Measurements from ENCODE around the gene CNTLN.
"Not testable (repeated sequence)": the region's sequence is repeated elsewhere in the genome, so short reads cannot be mapped to it uniquely, and the experiment has no call there.

CNTLN gene

DNA sequence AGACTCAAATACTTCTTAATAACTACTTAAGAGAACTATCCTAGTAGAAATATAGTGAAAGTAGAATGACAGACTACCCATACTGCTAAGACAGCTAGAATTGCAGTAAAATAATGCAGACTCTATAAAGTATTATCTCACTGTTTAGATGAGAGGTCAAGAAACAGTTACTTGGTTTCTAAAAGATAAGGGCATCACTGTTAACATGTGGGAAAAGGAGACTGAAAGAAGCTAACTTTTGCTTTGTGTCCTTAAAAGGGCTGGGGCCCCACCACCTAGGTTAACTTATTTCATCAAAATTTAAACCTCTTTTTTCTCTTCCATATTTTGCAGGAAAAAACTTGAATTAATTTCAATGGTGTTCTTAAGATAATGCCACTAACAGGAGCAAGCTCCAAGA lies 204.3 kb downstream of the CNTLN start:
- Histone ChIP-seq H3K9ac (ENCODE audit: low read depth in 1 of 2, low read length in 2 of 2) (no peak overlapping the region), H3K9me3 (ENCODE audit: control insufficient read depth in 2 of 2, low read length in 2 of 2) (no peaks in the 10 kb centered on the region), H3K27me3 (ENCODE audit: control insufficient read depth in 2 of 2, insufficient read depth in 2 of 2, low read length in 2 of 2) (no peaks in the 10 kb centered on the region), H3K36me3 (ENCODE audit: control insufficient read depth in 2 of 2, insufficient read depth in 2 of 2, low read length in 2 of 2) (no peaks in the 10 kb centered on the region), H3K4me1 (ENCODE audit: control insufficient read depth in 2 of 2, insufficient read depth in 2 of 2, low read length in 2 of 2) (no peaks in the 10 kb centered on the region), H3K27ac (ENCODE audit: low read depth in 2 of 2, low read length in 2 of 2) (no peak overlapping the region), H3K4me3 (ENCODE audit: low read length in 2 of 2) (no peak overlapping the region)

DNA sequence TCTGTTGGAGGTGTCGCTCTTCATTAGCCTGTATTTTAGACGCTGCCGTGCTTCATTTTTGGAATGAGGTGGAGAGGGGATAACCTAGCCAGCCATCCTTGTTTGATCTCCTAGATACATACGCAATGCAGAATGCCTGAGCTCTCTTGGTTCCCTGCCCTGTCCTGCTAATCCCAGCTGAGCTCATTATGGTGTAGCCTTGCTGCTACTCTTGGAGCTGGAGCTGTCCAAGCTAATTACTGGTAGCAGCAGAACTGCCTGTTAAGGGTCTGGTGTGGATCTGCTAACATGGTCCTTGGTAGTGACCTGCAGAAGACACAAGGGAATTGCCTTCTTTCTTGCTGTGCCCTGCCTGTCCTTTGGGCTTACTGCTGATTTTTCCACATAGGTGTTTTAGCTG lies 207.9 kb downstream of the CNTLN start:
- H3K4me3 ChIP-seq (ENCODE audit: low read length in 2 of 2), result no peak overlapping the region
- no peaks in the 10 kb centered on the region for H3K4me1 ChIP-seq (ENCODE audit: control insufficient read depth in 2 of 2, insufficient read depth in 2 of 2, low read length in 2 of 2)
- no peak overlapping the region for H3K9ac ChIP-seq (ENCODE audit: low read depth in 1 of 2, low read length in 2 of 2)
- H3K27me3 ChIP-seq (ENCODE audit: control insufficient read depth in 2 of 2, insufficient read depth in 2 of 2, low read length in 2 of 2), result no peaks in the 10 kb centered on the region
- H3K9me3 ChIP-seq (ENCODE audit: control insufficient read depth in 2 of 2, low read length in 2 of 2), result no peaks in the 10 kb centered on the region
- H3K36me3 ChIP-seq (ENCODE audit: control insufficient read depth in 2 of 2, insufficient read depth in 2 of 2, low read length in 2 of 2), result no peaks in the 10 kb centered on the region
- no peak overlapping the region for H3K27ac ChIP-seq (ENCODE audit: low read depth in 2 of 2, low read length in 2 of 2)

DNA sequence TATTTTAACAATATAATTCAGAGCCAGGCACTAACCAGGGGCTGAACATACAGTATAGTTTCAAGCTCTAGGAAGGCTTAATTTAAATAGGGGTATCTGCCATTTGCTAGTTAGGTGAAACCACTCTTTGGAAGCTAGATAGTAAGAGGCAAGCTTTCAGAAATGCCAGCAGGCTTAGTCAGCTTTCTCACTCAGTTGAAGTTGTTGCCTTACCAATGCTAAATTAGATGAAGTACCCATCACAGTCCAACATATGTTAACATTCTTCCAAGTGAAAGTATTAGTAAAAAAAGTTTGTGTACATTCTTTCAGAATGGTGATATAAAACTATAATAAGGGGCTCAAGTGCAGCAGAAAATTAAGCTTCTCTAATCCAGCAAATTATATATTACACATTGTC lies 215.0 kb downstream of the CNTLN start:
- Histone ChIP-seq H3K4me3 (ENCODE audit: low read length in 2 of 2) (no peak overlapping the region), H3K9ac (ENCODE audit: low read depth in 1 of 2, low read length in 2 of 2) (no peak overlapping the region), H3K36me3 (ENCODE audit: control insufficient read depth in 2 of 2, insufficient read depth in 2 of 2, low read length in 2 of 2) (no peaks in the 10 kb centered on the region)

DNA sequence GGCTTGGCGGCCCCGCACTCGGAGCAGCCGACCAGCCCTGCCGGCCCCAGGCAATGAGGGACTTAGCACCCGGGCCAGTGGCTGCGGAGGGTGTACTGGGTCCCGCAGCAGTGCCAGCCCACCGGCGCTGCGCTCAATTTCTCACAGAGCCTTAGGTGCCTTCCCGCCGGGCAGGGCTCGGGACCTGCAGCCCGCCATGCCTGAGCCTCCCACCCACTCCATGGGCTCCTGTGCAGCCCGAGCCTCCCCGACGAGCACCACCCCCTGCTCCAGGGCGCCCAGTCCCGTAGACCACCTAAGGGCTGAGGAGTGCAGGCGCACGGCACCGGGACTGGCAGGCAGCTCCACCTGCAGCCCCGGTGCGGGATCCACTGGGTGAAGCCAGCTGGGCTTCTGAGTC lies 219.2 kb downstream of the CNTLN start:
- not testable (repeated sequence) for H3K4me3 ChIP-seq (ENCODE audit: low read length in 2 of 2); H3K27me3 ChIP-seq (ENCODE audit: control insufficient read depth in 2 of 2, insufficient read depth in 2 of 2, low read length in 2 of 2)

More for the DNA sequence above, 215.0 kb downstream of the CNTLN start:
- no peaks in the 10 kb centered on the region for H3K27me3 ChIP-seq (ENCODE audit: control insufficient read depth in 2 of 2, insufficient read depth in 2 of 2, low read length in 2 of 2)
- H3K9me3 ChIP-seq (ENCODE audit: control insufficient read depth in 2 of 2, low read length in 2 of 2), result no peaks in the 10 kb centered on the region
- no peak overlapping the region for H3K27ac ChIP-seq (ENCODE audit: low read depth in 2 of 2, low read length in 2 of 2)
- H3K4me1 ChIP-seq (ENCODE audit: control insufficient read depth in 2 of 2, insufficient read depth in 2 of 2, low read length in 2 of 2), result no peaks in the 10 kb centered on the region

DNA sequence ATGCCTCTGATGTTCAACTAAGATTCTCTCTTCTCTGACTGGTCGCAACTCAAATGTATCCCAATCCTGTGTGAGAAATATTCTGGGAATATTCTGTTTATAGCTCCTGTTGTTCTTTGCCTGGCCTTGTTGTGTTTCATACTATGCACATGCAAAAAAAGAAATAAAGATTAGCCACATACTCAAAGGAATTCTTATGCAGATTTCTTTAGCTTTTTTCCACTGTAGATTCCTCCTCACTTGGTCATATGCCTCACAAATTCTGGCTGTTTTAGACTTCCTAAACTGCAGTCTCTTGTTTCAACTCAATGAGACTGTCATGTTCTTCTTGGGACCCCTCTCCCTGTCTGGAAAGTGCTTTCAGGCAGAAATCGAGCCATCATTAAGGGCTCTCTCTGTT lies 226.5 kb downstream of the CNTLN start:
- Histone ChIP-seq H3K36me3 (ENCODE audit: control insufficient read depth in 2 of 2, insufficient read depth in 2 of 2, low read length in 2 of 2) (no peaks in the 10 kb centered on the region), H3K27me3 (ENCODE audit: control insufficient read depth in 2 of 2, insufficient read depth in 2 of 2, low read length in 2 of 2) (no peaks in the 10 kb centered on the region), H3K27ac (ENCODE audit: low read depth in 2 of 2, low read length in 2 of 2) (no peak overlapping the region), H3K9me3 (ENCODE audit: control insufficient read depth in 2 of 2, low read length in 2 of 2) (no peaks in the 10 kb centered on the region), H3K4me3 (ENCODE audit: low read length in 2 of 2) (no peak overlapping the region), H3K9ac (ENCODE audit: low read depth in 1 of 2, low read length in 2 of 2) (no peak overlapping the region), H3K4me1 (ENCODE audit: control insufficient read depth in 2 of 2, insufficient read depth in 2 of 2, low read length in 2 of 2) (no peaks in the 10 kb centered on the region)

More for the DNA sequence above, 219.2 kb downstream of the CNTLN start:
- not testable (repeated sequence) for H3K36me3 ChIP-seq (ENCODE audit: control insufficient read depth in 2 of 2, insufficient read depth in 2 of 2, low read length in 2 of 2); H3K4me1 ChIP-seq (ENCODE audit: control insufficient read depth in 2 of 2, insufficient read depth in 2 of 2, low read length in 2 of 2); H3K9ac ChIP-seq (ENCODE audit: low read depth in 1 of 2, low read length in 2 of 2); H3K9me3 ChIP-seq (ENCODE audit: control insufficient read depth in 2 of 2, low read length in 2 of 2); H3K27ac ChIP-seq (ENCODE audit: low read depth in 2 of 2, low read length in 2 of 2)

DNA sequence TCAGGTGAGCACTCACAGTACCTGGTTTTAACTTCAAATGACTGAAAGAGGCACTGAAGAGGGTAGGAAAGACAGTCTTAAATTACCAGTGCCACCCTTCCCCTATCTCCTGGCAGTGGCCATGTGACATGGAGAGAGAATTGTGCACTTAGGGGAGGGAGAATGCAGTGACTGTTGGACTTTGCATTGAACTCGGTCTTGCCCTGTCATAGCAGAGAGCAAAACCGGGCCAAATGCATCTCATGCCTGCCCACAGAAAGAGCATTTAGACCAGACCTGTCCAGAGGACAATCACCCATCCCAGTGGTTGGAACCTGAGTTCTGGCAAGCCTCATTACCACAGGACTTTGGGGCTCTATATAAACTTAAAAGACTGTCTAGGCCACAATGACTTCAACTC lies 232.2 kb downstream of the CNTLN start:
- H3K36me3 ChIP-seq (ENCODE audit: control insufficient read depth in 2 of 2, insufficient read depth in 2 of 2, low read length in 2 of 2), result peaks cover 0 to 4% of the 10 kb centered on the region in 2 donors
- no peak overlapping the region for H3K27ac ChIP-seq (ENCODE audit: low read depth in 2 of 2, low read length in 2 of 2)
- no peaks in the 10 kb centered on the region for H3K27me3 ChIP-seq (ENCODE audit: control insufficient read depth in 2 of 2, insufficient read depth in 2 of 2, low read length in 2 of 2)
- H3K4me1 ChIP-seq (ENCODE audit: control insufficient read depth in 2 of 2, insufficient read depth in 2 of 2, low read length in 2 of 2), result no peaks in the 10 kb centered on the region
- H3K9me3 ChIP-seq (ENCODE audit: control insufficient read depth in 2 of 2, low read length in 2 of 2), result no peaks in the 10 kb centered on the region
- H3K9ac ChIP-seq (ENCODE audit: low read depth in 1 of 2, low read length in 2 of 2), result no peak overlapping the region
- H3K4me3 ChIP-seq (ENCODE audit: low read length in 2 of 2), result no peak overlapping the region

DNA sequence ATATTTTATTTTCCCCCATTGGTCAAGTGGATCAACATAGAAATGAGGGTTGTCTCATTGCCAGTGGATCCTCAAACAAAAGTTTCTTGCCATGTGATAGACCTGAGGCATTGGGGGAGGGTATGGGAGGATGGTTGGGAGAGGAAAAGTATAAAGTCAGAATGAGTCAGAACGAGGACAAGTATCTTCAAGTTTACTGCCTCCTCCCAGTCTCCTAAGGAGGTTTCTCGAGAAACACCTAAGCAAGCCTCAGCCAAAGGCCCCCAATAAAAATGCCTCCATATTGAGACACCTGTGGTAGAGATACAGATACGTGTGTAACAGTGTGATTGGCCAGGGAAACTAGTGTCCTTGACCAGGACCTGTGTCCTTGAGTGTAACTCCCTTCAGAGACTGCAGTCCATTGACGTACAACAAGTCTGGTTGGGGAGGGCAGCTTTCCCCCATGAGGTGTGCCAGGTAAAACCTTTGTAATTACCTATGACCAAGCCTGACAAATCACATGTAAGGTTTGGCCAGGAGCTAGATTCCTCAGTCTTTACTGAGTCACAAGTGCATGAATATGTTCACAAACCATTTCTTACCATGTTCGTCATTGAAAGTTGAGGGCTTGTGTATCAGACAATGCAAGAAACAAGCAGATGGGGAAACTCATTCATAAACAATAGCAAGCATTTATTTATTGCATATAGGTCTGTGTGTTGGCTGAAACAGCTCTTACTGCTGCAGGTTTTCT lies 245.5 kb downstream of the CNTLN start:
- H3K9me3 ChIP-seq (ENCODE audit: control insufficient read depth in 2 of 2, low read length in 2 of 2), result no peaks in the 10 kb centered on the region
- no peak overlapping the region for H3K27ac ChIP-seq (ENCODE audit: low read depth in 2 of 2, low read length in 2 of 2)

DNA sequence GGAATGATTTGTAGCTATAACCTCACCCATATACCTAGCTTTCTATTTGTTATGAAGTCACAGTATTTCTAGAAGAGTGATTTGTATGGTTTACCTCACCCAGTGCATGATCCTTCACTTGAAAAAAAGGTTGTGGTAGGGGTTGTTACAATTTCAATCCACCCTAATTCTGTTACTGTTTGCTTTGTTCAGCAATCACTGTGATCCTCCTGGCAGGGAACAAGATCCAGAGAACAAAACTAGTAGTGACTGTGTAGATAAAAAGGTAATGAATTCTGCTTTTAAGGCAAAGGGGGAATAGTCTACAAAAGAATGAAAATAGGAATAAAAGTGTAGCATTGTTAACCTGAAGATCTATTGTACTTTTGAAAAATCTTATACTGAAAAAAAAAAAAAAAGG lies 252.7 kb downstream of the CNTLN start:
- H3K9me3 ChIP-seq (ENCODE audit: control insufficient read depth in 2 of 2, low read length in 2 of 2), result no peaks in the 10 kb centered on the region
- no peak overlapping the region for H3K27ac ChIP-seq (ENCODE audit: low read depth in 2 of 2, low read length in 2 of 2)
- H3K9ac ChIP-seq (ENCODE audit: low read depth in 1 of 2, low read length in 2 of 2), result no peak overlapping the region
- H3K27me3 ChIP-seq (ENCODE audit: control insufficient read depth in 2 of 2, insufficient read depth in 2 of 2, low read length in 2 of 2), result no peaks in the 10 kb centered on the region
- H3K4me1 ChIP-seq (ENCODE audit: control insufficient read depth in 2 of 2, insufficient read depth in 2 of 2, low read length in 2 of 2), result no peaks in the 10 kb centered on the region
- no peaks in the 10 kb centered on the region for H3K36me3 ChIP-seq (ENCODE audit: control insufficient read depth in 2 of 2, insufficient read depth in 2 of 2, low read length in 2 of 2)
- H3K4me3 ChIP-seq (ENCODE audit: low read length in 2 of 2), result no peak overlapping the region

More for the DNA sequence above, 245.5 kb downstream of the CNTLN start:
- no peaks in the 10 kb centered on the region for H3K27me3 ChIP-seq (ENCODE audit: control insufficient read depth in 2 of 2, insufficient read depth in 2 of 2, low read length in 2 of 2)
- no peaks in the 10 kb centered on the region for H3K4me1 ChIP-seq (ENCODE audit: control insufficient read depth in 2 of 2, insufficient read depth in 2 of 2, low read length in 2 of 2)
- no peaks in the 10 kb centered on the region for H3K36me3 ChIP-seq (ENCODE audit: control insufficient read depth in 2 of 2, insufficient read depth in 2 of 2, low read length in 2 of 2)
- H3K9ac ChIP-seq (ENCODE audit: low read depth in 1 of 2, low read length in 2 of 2), result no peak overlapping the region
- no peak overlapping the region for H3K4me3 ChIP-seq (ENCODE audit: low read length in 2 of 2)

DNA sequence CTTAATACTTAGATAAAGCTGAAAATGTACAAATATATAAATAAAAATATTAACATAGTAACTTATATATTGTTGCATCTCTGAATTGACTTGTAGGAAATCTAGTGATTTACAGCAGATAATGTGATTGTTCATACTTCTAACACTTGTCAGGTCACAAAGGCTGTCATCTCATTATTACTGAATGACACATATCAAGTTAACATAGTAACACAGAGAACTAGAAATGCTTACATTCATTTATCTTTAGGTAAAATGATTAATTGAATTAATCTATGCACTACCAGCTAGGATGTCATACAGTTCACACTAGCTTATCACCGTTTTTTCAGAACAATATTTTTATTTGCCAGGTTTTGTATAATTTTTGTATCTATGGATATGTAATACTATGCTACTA lies 254.2 kb downstream of the CNTLN start:
- Histone ChIP-seq H3K9ac (ENCODE audit: low read depth in 1 of 2, low read length in 2 of 2) (no peak overlapping the region), H3K27me3 (ENCODE audit: control insufficient read depth in 2 of 2, insufficient read depth in 2 of 2, low read length in 2 of 2) (no peaks in the 10 kb centered on the region), H3K9me3 (ENCODE audit: control insufficient read depth in 2 of 2, low read length in 2 of 2) (no peaks in the 10 kb centered on the region), H3K36me3 (ENCODE audit: control insufficient read depth in 2 of 2, insufficient read depth in 2 of 2, low read length in 2 of 2) (no peaks in the 10 kb centered on the region), H3K4me3 (ENCODE audit: low read length in 2 of 2) (no peak overlapping the region), H3K27ac (ENCODE audit: low read depth in 2 of 2, low read length in 2 of 2) (no peak overlapping the region), H3K4me1 (ENCODE audit: control insufficient read depth in 2 of 2, insufficient read depth in 2 of 2, low read length in 2 of 2) (no peaks in the 10 kb centered on the region)

DNA sequence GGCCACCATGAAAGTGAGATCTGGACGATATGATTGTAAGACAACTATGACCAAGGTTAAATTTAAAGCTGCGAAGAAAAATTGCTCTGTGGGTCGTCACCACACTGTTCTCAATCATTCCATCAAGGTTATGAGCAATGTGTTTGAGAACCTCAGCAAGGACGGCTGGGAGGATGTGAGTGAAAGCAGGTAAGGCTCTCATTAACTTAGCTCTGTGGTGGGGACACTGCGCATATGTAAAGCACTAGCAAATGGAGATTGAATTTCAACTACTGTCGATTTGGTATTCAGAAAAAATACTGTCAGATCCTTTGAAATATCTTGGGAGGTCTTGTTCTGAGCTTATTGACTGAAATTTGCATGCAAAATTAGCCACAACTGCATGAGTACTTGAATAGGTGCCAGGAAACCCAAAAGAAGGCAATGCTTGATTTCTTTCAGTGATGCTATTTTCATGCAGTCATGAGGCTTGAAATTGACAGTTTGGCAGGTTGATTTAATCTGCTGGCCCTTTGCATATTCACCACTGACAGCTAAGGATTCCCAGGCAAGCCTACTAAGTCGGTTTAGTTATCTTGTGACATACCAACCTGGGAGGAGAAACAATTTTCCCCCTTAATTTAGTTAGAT lies 260.2 kb downstream of the CNTLN start:
- no peak overlapping the region for H3K27ac ChIP-seq (ENCODE audit: low read depth in 2 of 2, low read length in 2 of 2)
- no peak overlapping the region for H3K9ac ChIP-seq (ENCODE audit: low read depth in 1 of 2, low read length in 2 of 2)
- no peaks in the 10 kb centered on the region for H3K27me3 ChIP-seq (ENCODE audit: control insufficient read depth in 2 of 2, insufficient read depth in 2 of 2, low read length in 2 of 2)
- no peak overlapping the region for H3K4me3 ChIP-seq (ENCODE audit: low read length in 2 of 2)
- H3K9me3 ChIP-seq (ENCODE audit: control insufficient read depth in 2 of 2, low read length in 2 of 2), result no peaks in the 10 kb centered on the region
- H3K4me1 ChIP-seq (ENCODE audit: control insufficient read depth in 2 of 2, insufficient read depth in 2 of 2, low read length in 2 of 2), result no peaks in the 10 kb centered on the region
- no peaks in the 10 kb centered on the region for H3K36me3 ChIP-seq (ENCODE audit: control insufficient read depth in 2 of 2, insufficient read depth in 2 of 2, low read length in 2 of 2)
